T47D (cell line): ENCODE measurements around the gene ARPC1B.
"Not testable (repeated sequence)": the region's sequence is repeated elsewhere in the genome, so short reads cannot be mapped to it uniquely, and the experiment has no call there.

ENCODE experiments used
- DNase-seq, 2 experiments: peaks; one replicate each; pipeline versions ENCODE4 v3.0.0 to v3.0.0-alpha.2; 2011 to 2012; ENCODE audit warnings: low read depth in 1 of 2, low spot score in 1 of 2
- JUND ChIP-seq: IDR thresholded peaks from 2 replicates; pipeline ENCODE4 v1.6.1; 2012; ENCODE audit warnings: low read depth
- in situ Hi-C: cut with HindIII; loops from 2 replicates; pipeline ENCODE4 v1.10.0; 2016; ENCODE audit warnings: low sequenced_read_pairs, low pct_unique_long_range_greater_than_20kb

ARPC1B gene

GRCh38 chr7:99357701-99358490 lies 16.6 kb upstream of the ARPC1B start:
- DNase-seq = no peak
- in situ Hi-C loops = no loop called here
- TF ChIP-seq JUND = no peak

DNA sequence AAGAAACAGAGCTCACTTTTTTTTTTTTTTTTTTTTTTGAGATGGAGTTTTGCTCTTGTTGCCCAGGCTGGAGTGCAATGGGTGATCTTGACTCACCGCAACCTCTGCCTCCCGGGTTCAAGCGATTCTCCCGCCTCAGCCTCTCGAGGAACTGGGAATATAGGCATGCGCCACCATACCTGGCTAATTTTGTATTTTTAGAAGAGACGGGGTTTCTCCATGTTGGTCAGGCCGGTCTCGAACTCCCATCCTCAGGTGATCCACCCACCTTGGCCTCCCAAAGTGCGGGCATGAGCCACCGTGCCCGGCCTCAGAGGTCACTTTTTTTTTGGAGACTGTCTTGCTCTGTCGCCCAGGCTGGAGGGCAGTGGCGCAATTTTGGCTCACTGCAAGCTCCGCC lies 16.0 kb upstream of the ARPC1B start:
- in situ Hi-C loops, DNase-seq: not testable (repeated sequence)

- TF ChIP-seq JUND = no peak
- in situ Hi-C loops = no loop called here
- DNase-seq = no peak
Observed at GRCh38 chr7:99359465-99360154, 14.9 kb upstream of the ARPC1B start.

DNA sequence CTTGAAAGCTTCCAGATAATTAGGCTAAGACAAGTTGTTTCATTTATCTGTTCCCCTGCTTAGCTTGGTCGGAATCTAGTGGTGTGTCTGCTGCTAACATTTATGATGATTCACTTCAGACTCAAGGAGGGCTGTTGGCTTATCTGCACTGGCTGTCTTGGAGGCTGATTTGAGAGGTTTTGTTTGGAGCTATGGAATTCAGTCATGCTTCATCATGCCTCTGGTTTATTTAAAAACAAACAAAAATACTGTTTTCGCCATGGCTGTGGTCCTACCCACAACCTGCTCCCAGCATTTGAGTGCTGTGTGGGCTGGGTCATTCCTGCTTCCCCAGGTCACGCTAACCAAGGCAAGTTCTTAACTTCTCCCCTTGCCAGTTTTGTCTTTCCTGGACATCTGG lies 11.7 kb upstream of the ARPC1B start:
- in situ Hi-C loops = no loop called here
- DNase-seq = no peak
- no peak for TF ChIP-seq JUND

GRCh38 chr7:99363286-99363685 lies 11.2 kb upstream of the ARPC1B start:
- DNase-seq = no peak
- no peak for TF ChIP-seq JUND
- in situ Hi-C loops = no loop called here

- in situ Hi-C loops = no loop called here
- peak; percentile 59 to 60 for DNase-seq
- no peak for TF ChIP-seq JUND
Observed at GRCh38 chr7:99365318-99366141, 9.0 kb upstream of the ARPC1B start.

GRCh38 chr7:99366646-99367045 lies 7.9 kb upstream of the ARPC1B start:
- in situ Hi-C loops = no loop called here
- no peak for TF ChIP-seq JUND
- DNase-seq = no peak

DNA sequence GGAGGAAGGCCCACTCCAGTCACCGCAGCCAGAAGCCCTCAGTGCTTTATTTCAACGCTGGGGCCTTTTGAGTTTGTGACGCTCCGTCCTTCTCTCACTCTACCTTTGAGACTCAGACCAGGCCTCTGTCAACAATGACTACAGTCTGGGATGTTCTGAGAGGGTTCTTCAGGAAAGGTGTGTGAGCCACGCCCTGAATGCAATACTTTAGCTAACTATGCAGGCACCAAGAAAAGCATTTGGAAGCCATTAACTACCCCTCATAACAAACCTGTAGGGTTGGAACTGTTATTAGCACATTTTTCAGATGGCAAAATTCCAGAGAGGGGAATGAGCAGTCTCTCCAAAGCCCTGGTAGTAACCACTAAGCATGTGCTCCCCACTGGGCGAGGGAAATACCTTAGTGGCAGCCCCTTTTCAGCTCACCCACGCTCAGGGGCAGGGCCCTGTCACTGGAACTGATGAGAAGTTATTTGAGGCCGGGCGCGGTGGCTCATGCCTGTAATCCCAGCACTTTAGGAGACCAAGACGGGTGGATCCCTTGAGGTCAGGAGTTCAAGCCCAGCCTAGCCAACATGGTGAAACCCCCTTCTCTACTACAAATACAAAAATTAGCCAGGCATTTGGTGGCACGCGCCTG lies 5.7 kb upstream of the ARPC1B start:
- no peak for TF ChIP-seq JUND
- no peak for DNase-seq
- in situ Hi-C loops = no loop called here

DNA sequence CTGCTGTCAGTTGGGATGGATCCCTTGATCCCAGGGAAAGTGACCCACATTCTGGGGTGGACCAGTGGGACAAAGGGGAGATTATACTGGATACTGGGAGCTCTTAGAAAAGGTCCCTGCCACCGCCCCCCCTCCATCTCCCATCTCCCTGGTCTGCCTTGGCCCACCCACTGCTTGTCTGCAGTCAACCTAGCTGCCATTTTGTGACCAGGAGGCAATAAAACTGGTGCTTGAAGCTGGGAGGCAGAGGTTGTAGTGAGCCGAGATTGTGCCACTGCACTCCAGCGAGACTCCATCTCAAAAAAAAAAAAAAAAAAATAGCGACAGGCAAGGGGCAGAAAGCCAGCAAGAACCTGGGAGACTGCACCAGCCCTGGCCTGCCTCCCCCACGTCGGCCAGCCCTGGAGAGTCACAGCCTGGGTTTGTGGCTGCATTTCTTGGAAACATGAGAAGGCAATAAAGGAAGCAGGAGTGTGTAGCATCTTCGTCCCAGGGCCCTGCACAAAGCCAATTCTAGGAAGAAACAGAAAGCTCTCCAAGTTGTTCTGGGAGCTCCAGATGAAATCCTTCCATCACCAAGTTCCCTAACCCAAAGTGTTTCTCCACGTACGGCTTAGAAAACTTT lies 4.7 kb upstream of the ARPC1B start:
- DNase-seq = no peak
- in situ Hi-C loops = no loop called here
- TF ChIP-seq JUND = no peak

GRCh38 chr7:99371376-99371920 lies 3.1 kb upstream of the ARPC1B start:
- in situ Hi-C loops = no loop called here
- no peak for DNase-seq
- no peak for TF ChIP-seq JUND

DNA sequence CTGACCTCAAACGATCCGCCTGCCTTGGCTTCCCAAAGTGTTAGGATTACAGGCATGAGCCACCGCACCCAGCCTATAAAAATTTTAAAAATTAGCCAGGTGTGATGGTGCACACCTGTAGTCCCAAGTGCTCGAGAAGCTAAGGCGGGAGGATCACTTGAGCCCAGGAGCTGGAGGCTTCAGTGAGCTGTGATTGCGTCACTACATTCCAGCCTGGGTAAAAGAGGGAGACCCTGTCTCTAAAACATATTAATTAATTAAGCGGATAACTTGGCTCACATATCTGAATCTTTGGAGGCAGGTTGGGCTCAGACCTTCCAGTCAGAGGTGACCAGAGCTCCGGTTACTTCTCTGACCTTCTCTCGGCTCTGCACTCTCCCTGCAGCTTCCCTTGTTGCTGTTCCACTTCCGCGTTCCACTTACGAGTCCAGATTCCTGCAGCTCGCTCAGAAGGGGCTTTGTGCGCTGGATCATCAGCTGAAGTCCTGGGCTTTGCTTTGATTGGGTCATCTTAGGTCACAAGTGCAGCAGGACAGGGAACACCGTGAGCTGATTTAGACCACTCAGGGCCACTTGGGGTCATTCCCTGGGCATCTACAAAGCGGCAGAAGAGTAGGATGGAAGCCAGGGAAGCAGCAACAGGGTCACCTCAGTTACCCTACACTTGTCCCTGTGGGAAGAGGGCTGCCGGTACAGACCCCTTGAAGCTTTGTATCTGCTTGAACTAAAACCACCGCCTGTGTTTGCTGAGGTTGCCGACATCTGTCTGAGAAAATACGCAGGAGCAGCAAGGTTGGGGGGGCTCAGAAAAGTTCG lies 2.0 kb upstream of the ARPC1B start:
- peak in 1 of 2 experiments; percentile 56 for DNase-seq
- in situ Hi-C loops = no loop called here
- TF ChIP-seq JUND = no peak
